Colon (tissue), 2 donors: ENCODE measurements around the gene SORBS1.

Experiments
- FAIRE-seq: peaks from 2 replicates; lab custom pipeline; 2012; peaks lifted over from hg19 to GRCh38; lab: Jason Lieb, UNC
- donor health status: control.
- donor health status: control.

Gene SORBS1

GRCh38 chr10:95408983-95409873 lies 151.9 kb downstream of the SORBS1 start:
- FAIRE-seq: no peak

- no peak for FAIRE-seq
These were observed 152.8 kb downstream of the SORBS1 start for GRCh38 chr10:95408148-95408960.

DNA sequence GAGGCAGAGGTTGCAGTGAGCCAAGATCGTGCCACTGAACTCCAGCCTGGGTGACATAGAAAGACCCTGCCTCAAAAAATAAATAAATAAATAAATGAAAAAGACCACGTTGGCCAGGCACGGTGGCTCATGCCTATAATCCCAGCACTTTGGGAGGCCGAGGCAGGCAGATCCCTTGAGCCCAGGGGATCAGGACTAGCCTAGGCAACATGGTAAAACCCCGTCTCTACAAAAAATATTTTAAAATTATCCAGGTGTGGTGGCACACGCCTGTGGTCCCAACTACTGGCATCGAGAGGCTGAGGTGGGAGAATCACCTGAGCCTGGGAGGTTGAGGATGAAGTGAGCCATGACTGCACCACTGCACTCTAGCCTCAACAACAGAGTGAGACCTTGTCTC lies 153.6 kb downstream of the SORBS1 start:
- FAIRE-seq: no peak

DNA sequence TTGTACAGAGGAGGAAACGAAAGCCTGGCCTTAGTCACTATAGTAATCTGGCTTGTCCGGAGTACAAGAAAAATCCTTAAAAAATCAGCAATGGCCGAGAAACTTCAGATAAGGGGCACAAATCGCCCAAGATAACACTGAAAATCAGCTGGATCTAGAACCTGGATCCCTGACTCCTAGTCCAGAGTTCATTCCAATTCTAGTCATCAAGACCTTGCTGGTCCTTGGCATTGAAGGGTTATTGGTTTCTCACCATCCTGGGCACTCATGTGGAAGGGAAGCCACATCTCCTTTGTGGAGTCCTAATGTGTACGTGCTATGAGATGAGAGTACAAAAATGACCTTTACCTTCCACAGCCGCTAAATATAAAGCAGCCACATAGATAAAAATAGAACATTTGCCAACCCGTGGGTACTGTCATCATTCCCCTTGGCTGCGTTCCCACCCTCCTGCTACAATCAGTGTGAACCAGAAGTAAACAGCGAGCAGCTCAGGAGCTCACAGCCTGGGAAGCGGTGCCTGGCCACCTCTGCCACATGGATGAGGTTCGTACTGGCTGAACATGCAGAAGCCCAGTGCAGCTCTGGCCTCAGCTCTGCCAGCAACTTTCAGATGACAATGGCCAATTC lies 154.4 kb downstream of the SORBS1 start:
- FAIRE-seq: no peak

DNA sequence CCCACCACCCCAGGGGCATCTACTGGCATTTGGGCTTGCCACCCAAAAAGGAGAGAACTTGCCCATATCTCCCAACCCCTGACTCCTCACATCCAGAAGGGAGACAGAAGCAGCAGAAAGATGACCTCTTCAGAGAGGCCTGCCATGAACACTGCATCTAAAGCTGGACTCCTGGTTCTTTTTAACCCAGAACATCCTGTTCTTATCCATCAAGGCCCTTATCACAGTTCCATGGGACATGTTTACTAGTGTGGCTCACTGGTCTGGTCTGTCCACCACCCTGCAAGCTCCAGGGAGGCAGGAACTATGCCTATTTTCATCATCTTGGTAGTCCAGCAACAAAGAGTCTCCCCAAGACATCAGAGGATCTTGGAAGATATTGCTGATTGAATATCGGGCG lies 155.5 kb downstream of the SORBS1 start:
- no peak for FAIRE-seq

DNA sequence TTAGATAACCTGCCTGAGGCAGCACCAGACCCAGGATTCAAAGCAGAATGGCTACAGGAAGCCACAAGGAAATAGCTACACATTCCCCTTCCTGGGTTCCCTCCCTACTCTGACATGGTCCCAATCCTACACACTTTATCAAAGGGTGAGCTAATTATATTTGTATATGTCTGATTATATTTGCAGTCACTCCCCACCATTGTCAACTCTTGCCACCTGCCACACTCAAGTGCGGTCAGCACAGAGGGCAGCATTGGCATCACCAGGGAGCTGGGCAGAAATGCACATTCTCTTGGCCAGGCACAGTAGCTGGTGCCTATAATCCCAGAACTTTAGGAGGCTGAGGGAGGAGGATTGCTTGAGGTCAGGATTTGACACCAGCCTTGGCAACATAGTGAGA lies 156.3 kb downstream of the SORBS1 start:
- no peak for FAIRE-seq

DNA sequence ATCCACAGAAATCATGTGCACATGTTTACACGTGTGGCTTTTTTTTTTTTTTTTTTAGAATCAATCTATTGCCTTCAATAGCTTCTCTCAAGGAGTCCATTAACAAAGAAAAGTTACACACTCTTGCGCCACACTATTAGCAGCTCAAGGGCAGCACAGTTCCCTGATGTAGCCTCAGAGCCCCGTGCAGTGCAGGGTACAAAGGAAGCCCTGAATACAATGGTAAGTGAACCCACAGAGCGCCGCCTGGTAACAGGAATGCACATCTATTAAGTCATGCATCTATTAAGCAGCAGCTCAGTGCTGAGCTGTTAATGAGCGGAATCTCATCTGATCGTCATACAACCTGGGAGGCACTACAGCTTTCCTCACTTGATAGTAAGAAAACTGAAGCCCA lies 156.7 kb downstream of the SORBS1 start:
- no peak for FAIRE-seq

GRCh38 chr10:95403700-95404461 lies 157.3 kb downstream of the SORBS1 start:
- FAIRE-seq: no peak

DNA sequence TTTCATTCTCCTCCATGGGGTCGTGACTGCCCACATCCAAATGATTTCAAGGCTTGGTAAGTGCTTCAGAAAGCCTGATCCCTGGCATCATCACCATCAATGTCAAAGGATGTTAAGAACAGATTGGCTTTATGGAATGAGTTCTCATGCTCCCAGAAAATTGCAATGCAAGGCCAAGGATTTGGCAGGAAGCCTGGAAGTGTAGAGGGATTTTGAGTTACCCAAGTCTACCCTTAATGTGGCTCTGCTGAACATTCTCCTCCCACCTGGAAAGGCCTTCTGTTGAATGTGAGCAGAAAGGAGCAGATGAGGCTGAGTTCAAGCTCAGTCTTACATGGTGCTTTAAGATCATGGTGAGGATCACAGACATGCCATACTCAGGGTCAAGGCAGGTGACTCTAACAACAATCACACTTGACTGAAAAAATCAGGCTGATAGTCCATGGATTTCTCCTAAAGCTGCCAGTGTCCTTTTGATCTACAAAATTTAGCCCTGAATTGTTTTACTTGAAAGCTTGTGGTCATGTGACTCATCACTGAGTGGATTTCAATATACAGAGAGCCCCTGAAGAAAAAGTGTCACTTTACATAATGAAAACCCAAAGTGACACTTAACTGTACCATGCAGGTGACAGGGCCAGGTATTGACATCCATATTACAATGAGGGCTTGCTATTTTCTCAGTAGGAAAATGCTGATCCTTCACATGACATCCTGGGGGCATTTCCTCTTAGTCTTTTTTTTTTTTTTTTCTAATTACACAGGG lies 159.3 kb downstream of the SORBS1 start:
- no peak for FAIRE-seq

- FAIRE-seq: no peak
These were observed 160.4 kb downstream of the SORBS1 start for GRCh38 chr10:95400787-95401186.

- no peak for FAIRE-seq
These were observed 162.0 kb downstream of the SORBS1 start for GRCh38 chr10:95399183-95399582.

DNA sequence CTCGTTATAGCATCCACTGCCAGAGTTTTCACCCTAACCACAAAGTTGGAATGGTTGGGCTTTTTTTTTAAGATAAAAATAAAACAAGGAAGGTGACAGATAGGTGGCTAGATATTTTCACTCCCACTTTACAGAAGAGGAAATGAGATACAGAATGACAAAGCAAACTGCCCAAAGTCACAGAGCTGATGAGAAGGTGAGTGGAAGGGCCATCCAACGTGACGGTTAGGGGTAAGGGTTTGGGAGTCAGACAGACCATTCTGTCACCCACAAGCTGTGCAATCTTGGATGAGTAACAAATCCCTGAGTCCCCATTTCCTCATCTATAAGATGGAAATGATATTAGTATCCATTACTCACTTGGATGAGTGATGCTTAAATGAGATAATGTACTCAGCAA lies 163.4 kb downstream of the SORBS1 start:
- FAIRE-seq: no peak

DNA sequence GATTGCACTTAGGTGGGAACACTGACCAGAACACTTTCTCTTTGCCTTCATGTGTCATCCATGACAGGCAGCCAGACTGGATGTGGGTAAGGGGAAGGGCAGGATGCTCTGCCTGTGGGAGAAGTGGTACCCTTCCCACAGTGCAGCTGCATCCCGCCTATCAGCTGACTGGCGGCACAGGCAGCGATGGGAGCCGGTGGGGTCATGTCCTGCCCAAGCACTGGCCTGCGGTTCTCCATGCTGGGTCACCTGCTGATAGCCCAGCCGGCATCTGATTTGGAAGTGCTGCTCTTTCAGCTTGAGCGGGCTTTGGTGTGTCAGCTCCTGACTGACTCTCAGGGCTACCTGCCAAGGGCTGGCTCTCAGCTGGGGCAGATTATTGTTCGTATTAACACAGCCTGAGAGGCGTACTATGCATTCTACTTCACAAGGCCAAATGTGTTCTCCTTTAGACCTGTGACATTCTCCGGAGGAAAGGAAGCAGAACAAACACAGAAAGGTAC lies 165.2 kb downstream of the SORBS1 start:
- FAIRE-seq: no peak

DNA sequence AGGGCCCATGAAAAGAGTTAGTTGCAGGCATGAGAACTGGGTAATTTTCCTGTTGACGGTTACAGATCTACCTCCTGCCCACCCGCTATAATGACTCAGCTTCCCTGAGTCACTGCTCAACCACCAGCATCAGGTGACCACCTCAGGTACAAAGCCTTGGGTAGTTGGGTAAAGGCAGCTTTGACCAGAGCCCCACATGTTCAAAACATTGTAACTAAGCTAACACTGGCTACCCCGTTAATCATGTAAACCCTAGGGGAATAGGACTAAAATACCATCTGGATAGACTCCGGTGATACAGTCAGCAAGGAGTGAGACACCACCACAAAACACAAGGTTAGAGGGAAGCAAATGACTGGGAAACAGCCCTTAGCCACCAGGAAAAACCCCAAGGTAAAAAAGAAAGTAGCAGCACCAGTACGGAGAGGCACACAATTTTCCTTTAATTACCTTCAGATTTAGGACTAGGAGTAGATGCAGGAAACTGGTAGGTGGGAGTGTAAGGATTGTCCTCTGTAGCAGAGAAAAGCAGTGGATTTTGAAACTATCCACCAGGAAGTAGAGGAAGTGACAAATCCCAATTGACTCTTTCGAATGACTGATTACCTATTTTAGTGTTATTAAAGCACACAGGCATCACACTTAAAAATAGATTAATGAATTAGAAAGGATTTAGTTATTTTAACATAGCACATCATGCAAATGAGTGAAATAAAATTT lies 166.8 kb downstream of the SORBS1 start:
- no peak for FAIRE-seq

DNA sequence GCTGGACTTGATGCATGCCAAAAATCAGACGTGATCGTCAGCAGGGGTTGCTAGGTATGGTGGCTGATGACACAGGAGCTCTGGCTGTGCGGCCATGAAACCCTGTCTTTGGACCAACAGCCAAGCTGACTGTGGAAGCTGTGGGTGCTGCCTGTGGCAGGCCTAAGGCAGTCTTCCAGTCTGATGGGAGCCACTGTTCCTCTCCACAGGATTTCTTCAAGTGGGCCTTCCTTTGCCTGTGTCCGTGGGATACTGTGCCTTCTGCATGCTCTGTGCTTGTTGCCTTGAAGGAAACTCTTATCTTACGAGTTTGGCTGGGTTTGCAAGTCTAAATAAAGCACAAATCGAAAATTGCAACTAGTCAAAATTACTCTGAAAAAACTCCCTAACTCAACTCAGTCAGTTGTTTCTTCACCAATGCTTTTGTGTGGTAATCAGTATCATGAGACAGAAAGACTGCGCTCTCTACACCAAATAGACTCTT lies 168.4 kb downstream of the SORBS1 start:
- no peak for FAIRE-seq

- no peak for FAIRE-seq
These were observed 169.0 kb downstream of the SORBS1 start for GRCh38 chr10:95392217-95392584.

DNA sequence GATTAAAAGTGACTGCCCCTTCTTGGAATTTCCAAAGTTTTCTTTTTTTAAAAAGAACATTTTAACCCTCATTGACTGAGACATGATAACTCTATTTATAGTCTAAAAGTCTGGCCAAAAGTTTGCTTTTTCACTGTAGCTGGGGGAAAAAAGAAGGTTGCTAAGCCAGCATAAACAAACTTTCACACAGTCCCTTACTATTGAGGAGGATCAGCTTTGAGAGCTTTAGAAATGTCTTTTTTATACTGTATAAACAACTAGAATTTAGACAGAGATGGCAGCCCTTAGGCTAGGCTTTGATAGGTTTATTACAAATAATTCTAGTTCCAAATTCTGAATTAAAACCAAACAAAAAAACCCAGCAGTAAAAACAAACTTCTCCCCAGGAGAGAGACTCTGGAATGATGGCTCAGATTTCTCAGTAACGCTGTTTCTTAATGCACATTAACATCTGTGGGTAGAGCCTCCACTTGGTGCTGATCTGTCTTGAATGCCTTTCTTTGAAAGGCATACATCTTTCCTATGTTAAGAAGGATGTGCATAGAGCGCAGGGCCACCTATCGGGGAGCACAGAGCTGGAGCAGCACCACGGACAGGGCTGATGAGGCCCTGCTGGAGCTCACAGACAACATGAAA lies 169.5 kb downstream of the SORBS1 start:
- no peak for FAIRE-seq

- FAIRE-seq: no peak
These were observed 170.0 kb downstream of the SORBS1 start for GRCh38 chr10:95391164-95391563.

DNA sequence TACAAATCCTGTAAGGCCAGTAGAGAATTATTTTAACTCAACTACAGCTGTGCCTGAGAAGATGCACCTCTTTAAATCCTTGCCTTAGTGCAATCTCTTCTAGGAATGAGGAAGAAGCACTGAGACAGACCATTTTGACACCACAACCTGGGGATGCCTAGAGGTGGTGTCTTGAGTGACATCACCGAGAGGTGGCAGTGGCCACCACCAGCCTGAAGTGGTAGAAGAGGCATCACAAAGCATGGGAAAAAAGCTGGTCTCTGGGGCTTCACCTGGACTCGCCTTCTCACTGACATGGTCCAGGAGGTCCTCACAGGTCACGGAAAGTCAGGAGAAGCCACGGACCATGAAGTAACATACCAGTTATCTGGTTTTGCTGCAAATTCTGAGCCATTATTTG lies 171.2 kb downstream of the SORBS1 start:
- FAIRE-seq: no peak

- FAIRE-seq: no peak
These were observed 172.0 kb downstream of the SORBS1 start for GRCh38 chr10:95389176-95389575.
